H1 (cell line): ENCODE measurements around the gene SH3RF3. TPM values are rescaled to one million over a fixed set of nuclear protein-coding genes. Genes with fewer than 3 reads are reported as not detected.

ENCODE experiments used
- JUND ChIP-seq: IDR thresholded peaks from 2 replicates; pipeline ENCODE4 v1.6.1; 2011; ENCODE audit warnings: mild to moderate bottlenecking, improper control_type of control experiment, low read length
- polyA plus RNA-seq, 7 experiments: library from polyadenylated mRNA; depleted of rRNA in 3 of 7; stranded (reverse) in 5 of 7; unstranded in 2 of 7; fragments of >200 nt in 5 of 7; fragments of 200-250 nt in 2 of 7; gene quantifications; 1 replicate in 5 of 7; 2 replicates in 1 of 7; 4 replicates in 1 of 7; pipeline versions ENCODE4 v1.2.1 to v1.2.3, GENCODE V29; 2011 to 2013; ENCODE audit warnings: missing spikeins in 2 of 7, mixed read lengths in 2 of 7
- total RNA-seq: library from RNA; stranded (reverse); fragmentation: NEBNext Ultra II Directional; extraction: Animal tissue kit (Norgen Biotek cat#: 25700); gene quantifications from 2 replicates; pipeline ENCODE4 v1.2.1, GENCODE V29; 2021

Gene SH3RF3
- total and polyA plus RNA-seq, 2 of the 8 experiments (the other 6 are each of a cell fraction or from before 2014, with no cell fraction given): 0.11 to 0.65 TPM

DNA sequence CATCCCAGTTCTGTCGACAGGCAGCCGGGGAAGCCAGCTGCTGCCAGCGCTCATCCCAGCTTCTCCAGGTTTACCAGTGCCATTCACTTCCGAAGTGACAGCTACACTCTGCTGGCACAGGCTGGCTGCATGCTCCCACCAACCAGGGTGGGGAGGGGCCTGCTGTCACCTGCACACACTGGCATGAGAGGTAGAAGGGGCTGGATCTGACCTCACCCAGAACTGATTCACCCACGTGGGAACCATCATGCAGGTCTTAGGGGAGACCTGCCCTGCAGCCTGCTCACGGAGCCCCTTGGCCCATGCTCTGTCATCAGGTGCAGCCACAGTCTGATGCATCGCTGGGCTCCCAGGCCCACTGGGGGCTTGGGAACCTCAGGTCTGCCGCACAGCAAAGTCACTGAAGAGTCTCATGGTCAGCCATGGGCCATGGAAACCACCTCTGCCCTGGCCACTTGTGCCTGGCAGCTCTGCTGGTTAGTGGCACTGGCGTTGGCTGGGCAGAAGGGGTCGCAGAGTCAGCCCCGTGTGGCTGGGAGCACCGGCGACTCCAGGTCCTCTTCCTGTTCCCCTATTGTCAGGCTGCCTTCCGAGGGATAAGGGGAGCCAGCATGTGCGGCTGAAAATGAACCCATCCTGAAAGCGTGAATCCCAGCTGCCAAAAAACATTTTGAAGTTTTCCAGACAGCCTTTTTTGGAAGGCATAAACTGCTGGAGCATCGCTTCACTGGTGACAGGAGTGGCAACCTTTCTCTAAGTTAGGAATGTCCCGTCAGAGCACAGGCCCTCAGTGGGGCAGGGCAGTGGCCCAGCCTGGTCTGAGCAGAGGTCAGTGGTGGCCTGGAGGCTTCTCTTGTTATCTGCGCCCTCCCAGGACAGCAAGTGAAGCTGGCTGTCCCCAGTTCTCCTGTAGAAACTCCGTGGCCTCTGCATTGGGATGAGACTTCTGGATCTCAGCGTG is 327.0 kb downstream of the SH3RF3 start (continued):
- TF ChIP-seq JUND: no peak
